HG02870 (cell line): ENCODE data around the gene FHL2.

Experiments
- ATAC-seq: cut with Tn5 transposase; IDR thresholded peaks from one replicate; pipeline ENCODE4 v1.9.1; 2021; ENCODE audit warnings: mild to moderate bottlenecking, moderate library complexity; ENCODE audit not compliant: unreplicated experiment

FHL2 gene

DNA sequence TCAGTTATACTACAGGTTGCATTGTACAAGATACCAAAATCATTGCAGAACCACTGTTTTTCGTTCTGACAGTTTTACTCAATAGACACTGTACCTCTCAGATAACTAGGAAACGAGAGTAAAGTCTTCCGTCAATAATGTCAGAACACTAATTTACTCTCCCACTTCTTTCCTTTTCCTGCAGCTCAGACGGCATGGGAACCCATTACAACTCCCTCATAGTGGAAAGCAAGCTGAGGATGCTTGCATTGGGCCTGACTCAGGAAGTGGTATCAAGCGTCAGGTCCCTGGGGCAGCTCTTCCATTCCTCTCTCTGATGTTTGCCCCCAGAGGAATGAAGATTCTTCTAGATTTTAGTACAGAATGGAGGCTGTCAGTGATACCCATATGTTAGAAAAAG lies 23.9 kb upstream of the FHL2 start:
- ATAC-seq: no peak

- no peak for ATAC-seq
Observed at GRCh38 chr2:105421053-105421452, 22.2 kb upstream of the FHL2 start.

GRCh38 chr2:105418522-105418921 lies 19.7 kb upstream of the FHL2 start:
- ATAC-seq: no peak

DNA sequence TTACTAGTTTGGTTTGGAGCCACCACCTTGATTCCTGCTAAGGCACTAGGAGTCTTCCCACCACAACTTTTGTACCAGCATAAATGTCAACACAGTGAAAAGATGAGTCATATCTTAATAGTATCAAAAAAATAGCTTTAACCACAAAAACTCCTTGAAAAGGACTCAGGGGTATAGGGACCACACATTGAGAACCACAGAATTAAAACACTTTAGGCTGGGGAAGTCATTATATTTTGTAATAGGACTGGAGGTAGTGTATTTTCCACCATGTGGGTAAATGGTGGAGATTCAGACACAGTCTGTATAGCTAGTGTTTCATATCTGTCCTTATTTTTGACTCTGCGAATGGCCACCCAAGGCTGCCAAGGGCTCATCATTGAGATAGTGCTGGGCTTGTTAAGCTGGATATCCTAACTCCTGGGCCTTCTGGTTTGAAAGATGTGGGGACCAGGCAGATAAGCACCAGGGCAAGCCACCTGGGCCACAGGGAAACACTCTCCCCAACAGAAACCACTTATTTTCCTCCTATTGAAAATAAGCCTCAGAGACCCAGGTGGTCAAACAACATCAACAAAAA lies 19.1 kb upstream of the FHL2 start:
- ATAC-seq: no peak

GRCh38 chr2:105416156-105416555 lies 17.3 kb upstream of the FHL2 start:
- ATAC-seq: no peak

GRCh38 chr2:105415007-105415406 lies 16.2 kb upstream of the FHL2 start:
- ATAC-seq: no peak

DNA sequence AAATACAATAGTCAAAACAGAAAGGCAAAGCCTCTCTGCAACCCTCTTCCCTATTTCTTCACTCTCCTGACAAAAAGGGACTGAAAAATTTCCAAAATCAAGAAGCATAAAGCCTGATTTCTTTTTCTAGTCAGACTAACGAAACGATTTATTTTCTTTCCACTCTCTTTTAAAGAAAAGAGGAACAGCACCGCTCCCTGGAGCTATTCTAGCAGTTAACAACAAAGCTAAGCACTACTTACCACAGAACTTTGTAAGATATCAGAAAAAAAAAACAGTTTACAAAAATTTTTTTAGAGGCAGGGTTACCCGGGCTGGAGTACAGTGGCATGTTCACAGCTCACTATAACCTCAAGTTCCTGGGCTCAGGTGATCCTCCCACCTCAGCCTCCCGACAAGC lies 14.4 kb upstream of the FHL2 start:
- ATAC-seq: no peak

DNA sequence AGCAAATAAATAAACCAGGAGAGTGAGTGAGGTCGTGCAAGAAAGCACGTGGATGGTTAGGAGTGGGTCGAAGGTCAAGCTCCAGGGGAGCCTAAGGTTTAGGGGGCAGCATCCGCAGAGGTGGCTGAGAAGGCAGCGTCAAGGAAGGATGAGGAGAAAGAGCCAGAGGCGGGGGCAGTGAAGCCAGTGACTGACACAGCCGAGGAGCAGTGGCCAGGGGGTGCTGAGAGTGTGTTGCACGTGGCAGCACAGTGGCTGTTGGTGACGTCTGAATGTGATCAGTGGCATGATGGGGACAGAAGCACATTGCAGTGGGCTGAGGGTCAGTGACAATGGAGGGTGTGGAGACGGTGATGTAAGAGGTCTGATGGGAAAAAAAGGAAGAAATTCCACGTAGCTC lies 13.7 kb upstream of the FHL2 start:
- no peak for ATAC-seq

DNA sequence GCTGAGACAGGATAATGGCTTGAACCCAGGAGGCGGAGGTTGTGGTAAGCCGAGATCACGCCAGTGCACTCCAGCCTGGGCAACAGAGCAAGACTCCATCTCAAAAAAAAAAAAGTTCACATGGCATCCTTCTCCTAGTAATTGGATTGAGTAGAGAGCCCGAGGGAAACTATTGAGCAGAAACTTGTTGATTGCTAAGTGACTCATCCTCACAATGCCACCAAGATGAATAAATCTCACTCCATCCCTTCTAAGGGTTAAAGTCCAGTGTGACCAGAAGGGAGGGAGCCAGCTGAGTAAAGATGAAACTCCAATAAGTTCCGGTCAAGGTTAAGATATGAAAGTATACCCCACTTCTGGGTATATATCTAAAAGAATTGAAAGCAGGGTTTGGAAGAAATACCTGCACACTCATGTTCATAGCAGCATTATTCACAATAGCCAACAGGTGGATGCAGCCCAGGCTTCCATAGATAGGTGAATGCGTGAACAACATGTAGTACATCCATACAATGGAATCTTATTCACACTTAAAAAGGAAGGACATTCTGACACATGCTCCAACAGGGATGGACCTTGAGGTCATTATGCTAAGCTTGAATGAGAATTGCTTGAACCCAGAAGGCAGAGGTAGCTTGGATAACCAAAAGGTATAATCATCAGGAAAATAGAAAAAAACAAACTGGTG lies 13.0 kb upstream of the FHL2 start:
- ATAC-seq: no peak

DNA sequence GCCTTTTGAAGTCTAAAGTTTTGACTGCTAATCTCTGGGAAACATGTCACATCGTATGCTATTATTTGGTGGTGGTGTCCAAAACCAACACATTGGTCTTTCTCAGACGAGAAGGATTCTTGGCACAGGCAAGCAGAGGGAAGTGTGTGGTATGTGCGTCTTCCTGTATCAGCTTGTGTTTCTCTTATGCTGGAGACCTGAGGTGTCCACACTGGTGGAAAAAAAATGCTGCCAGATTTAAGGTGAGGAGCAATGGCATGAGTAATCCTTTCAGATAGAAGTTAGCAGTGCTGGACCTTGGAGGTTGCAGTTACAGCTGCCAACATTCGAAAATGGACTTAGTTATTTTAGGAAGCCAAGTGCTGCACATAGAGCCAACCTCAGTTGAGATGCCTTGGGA lies 11.7 kb upstream of the FHL2 start:
- ATAC-seq: no peak

DNA sequence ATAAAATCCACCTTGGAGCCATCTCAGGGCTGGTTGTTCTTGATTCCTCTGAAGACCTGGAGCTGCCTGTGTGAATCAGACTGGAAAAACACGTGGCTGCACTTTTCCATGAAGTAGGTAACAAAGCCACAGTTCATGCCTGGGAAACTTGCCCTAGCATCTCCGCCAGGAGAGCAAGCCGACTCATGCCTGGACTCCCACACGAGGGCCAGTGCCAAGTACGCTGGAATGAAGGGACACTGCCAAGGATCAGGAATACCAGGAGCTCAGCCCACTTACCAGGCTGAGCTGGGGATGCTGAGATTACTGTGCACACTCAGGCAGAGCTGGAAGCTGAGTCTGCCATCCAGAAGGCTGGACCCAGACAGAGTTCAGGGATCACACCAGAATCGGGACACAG lies 10.9 kb upstream of the FHL2 start:
- ATAC-seq: no peak

DNA sequence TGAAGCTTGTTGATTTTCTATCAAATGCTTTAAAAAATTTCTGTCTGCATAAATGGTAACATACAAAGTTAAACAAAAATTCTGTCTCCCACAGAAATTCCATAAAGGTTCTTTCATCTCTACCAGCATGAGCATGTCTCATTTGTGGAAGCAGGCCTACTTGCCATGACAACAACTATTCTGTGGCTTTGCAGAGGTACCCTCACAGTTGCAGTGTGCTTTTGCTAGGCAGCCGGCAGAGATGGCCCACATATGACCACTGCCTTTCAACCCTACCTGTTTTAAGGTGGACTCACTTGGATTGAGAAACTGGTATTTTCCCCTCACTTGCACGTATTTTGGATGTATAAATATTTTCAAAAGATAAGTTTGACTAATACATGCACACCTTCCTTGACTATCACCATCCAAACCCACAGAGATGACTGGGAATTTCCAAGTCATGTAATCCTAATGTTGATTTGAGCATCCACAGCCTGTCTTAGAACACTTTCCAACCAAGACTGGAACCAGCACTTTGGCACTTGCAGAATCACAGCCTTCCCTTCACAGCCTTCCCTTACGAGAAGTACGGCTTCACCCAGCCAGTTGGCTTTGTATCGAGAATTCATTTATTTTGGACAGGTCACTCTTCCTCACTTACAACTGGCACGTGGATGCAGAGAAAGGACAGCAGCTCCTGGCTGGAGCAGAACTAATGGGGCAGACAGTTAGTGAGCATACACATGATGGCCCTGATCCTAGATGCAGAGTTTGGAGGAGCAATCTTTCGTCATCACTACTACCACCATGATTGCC lies 9.3 kb upstream of the FHL2 start:
- ATAC-seq: no peak

- ATAC-seq: no peak
Observed at GRCh38 chr2:105406221-105406620, 7.4 kb upstream of the FHL2 start.

GRCh38 chr2:105405291-105405690 lies 6.4 kb upstream of the FHL2 start:
- no peak for ATAC-seq

DNA sequence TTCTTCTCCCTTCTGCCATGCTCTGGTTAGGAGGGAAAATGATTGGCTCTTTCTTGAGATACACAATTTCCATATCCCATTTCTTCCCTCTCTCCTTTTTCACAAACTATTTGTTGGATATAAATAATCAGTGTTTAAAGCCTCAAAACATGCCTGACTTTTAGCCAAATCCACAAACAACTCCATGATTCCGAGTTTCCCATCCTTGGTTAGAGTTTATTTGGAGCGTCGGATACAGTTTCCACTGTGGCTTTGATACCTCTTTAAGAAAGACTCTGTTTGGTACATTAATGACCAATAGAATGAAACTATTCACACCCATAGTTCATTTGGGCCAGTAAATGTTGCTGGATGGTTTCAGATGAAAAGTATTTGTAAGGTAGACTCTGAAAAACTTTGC lies 5.9 kb upstream of the FHL2 start:
- no peak for ATAC-seq

GRCh38 chr2:105403783-105404698 lies 5.2 kb upstream of the FHL2 start:
- ATAC-seq: no peak

DNA sequence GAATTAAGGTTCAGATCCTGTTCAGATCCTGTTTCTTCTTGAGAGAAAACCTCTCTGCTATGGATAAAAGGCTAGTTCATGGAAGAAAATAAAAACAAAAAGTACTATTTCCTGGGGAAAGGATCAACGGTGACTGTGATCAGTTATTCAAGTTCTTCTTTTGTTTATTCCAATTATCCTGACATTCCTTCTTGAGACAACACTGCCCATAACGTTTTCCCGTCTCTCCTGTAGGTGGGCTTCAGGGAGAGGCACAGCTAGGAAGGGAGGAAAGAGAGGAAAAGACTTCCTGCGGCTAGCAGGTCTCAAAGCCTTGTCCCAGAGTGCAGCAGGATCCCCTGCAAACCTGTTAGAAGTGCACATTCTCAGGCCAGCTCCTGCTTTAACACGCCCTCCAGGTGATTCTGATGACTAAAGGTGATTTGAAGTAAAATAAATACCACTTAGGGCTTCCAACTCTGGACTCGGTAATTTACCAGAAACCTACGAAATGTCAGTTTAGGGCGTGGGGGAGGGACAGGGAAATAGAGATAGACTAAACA lies 4.5 kb upstream of the FHL2 start:
- ATAC-seq: no peak

DNA sequence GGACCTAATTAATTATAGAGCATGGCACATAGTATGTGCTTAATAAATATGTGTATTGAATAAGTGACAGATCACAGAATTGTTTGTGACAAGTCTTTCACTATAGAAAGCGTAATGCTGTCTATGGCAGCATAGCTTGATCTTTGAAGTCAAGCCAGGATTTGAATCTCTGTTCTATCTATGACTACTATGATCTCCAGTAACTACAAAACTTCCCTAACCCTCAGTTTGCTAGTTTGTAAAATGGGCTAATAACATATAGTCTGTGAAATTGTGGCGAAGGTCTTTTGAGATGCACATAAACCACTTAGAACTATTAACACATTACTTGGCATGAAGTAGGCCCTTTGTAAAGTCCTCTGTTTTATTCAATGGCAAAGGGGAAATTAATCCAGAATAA lies 4.0 kb upstream of the FHL2 start:
- no peak for ATAC-seq

- no peak for ATAC-seq
Observed at GRCh38 chr2:105401867-105402266, 3.0 kb upstream of the FHL2 start.

DNA sequence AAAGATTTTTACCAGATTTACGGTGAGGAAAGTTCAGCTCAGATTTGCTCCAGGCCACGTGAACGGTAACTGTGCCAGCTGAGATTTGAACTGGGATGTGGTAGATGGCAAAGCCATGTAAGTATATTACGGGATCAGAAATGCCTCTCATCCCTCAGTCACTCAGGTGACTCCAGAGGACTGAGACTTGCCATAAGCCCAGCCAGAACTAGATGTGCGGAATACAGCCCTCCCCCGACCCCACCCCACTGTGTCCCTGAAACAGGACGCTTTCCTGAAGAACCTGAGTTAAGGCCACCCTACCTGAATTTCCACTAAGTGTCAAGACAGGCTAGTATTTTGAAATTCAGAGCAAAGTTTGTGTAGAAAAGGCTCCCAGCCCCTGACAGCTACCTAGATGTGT lies 1.3 kb upstream of the FHL2 start:
- ATAC-seq: no peak
